ENCODE measurements around the gene EPB41L5. TPM values are rescaled to one million over a fixed set of nuclear protein-coding genes. Genes with fewer than 3 reads are reported as not detected.
A peak's percentile ranks its signal among the peaks of the same experiment; 100 is the strongest.

The EPB41L5 gene
- total RNA-seq, 1 donor from 2014 or later = 84.0 TPM

- peaks cover 17% of the 10 kb centered on the region for H3K4me1 ChIP-seq
- no peak overlapping the region for H2AFZ ChIP-seq (replicated peaks)
- Mint-ChIP-seq H3K4me3 (no peak overlapping the region), H3K27ac (no peak overlapping the region), H3K9me3 (peaks cover 2% of the 10 kb centered on the region), H3K27me3 (ENCODE audit: insufficient read depth, low read depth) (peaks cover 2% of the 10 kb centered on the region), H3K4me1 (peaks cover 25% of the 10 kb centered on the region), H3K36me3 (no peaks in the 10 kb centered on the region)
- no peaks in the 10 kb centered on the region for H3K9me3 ChIP-seq (ENCODE audit: low read depth)
- H4K20me1 ChIP-seq (ENCODE audit: low read depth) = no peaks in the 10 kb centered on the region
- H3K4me3 ChIP-seq = no peak overlapping the region
- H3K27me3 ChIP-seq = no peaks in the 10 kb centered on the region
- no peak for TF ChIP-seq EZH2 (IDR thresholded peaks at IDR 0.05)
- no peak for DNase-seq (ENCODE audit: low spot score)
- H3K27ac ChIP-seq = no peak overlapping the region
- H3K9ac ChIP-seq = no peak overlapping the region
- H3K79me2 ChIP-seq (ENCODE audit: low read depth) = no peaks in the 10 kb centered on the region
- no peak overlapping the region for H3K4me2 ChIP-seq
- H3K36me3 ChIP-seq = no peaks in the 10 kb centered on the region
- H3F3A ChIP-seq (ENCODE audit: low read depth) = peaks cover 10% of the 10 kb centered on the region
Observed at GRCh38 chr2:120004254-120004653, 8.6 kb upstream of the EPB41L5 start.

- Mint-ChIP-seq H3K4me3 (no peak overlapping the region), H3K4me1 (peaks cover 25% of the 10 kb centered on the region), H3K36me3 (no peaks in the 10 kb centered on the region), H3K27me3 (ENCODE audit: insufficient read depth, low read depth) (peaks cover 5% of the 10 kb centered on the region), H3K27ac (no peak overlapping the region), H3K9me3 (peaks cover 2% of the 10 kb centered on the region)
- Histone ChIP-seq H3K4me2 (no peak overlapping the region), H4K20me1 (ENCODE audit: low read depth) (no peaks in the 10 kb centered on the region), H3K27me3 (no peaks in the 10 kb centered on the region), H3K4me1 (peaks cover 17% of the 10 kb centered on the region), H3K79me2 (ENCODE audit: low read depth) (no peaks in the 10 kb centered on the region), H3F3A (ENCODE audit: low read depth) (peaks cover 10% of the 10 kb centered on the region), H3K9ac (no peak overlapping the region), H3K36me3 (no peaks in the 10 kb centered on the region), H2AFZ (replicated peaks) (no peak overlapping the region), H3K4me3 (no peak overlapping the region), H3K9me3 (ENCODE audit: low read depth) (no peaks in the 10 kb centered on the region), H3K27ac (no peak overlapping the region)
- no peak for DNase-seq (ENCODE audit: low spot score)
- TF ChIP-seq CTCF (IDR thresholded peaks at IDR 0.05) = no peak
- TF ChIP-seq EZH2phosphoT487 (IDR thresholded peaks at IDR 0.05) = no peak
- no peak for TF ChIP-seq EZH2 (IDR thresholded peaks at IDR 0.05)
Observed at GRCh38 chr2:120005834-120006521, 6.9 kb upstream of the EPB41L5 start.

GRCh38 chr2:120007851-120008250 lies 5.0 kb upstream of the EPB41L5 start:
- DNase-seq (ENCODE audit: low spot score) = peak; percentile 64
- Mint-ChIP-seq H3K36me3 (peaks cover 1% of the 10 kb centered on the region), H3K9me3 (peaks cover 2% of the 10 kb centered on the region), H3K4me1 (peaks cover 28% of the 10 kb centered on the region), H3K27me3 (ENCODE audit: insufficient read depth, low read depth) (peaks cover 10% of the 10 kb centered on the region), H3K4me3 (no peak overlapping the region), H3K27ac (peak overlapping the region; percentile 78)
- Histone ChIP-seq H4K20me1 (ENCODE audit: low read depth) (no peaks in the 10 kb centered on the region), H3K27ac (peak overlapping the region; percentile 71), H3K9ac (no peak overlapping the region), H3K36me3 (no peaks in the 10 kb centered on the region), H3K4me3 (no peak overlapping the region), H3F3A (ENCODE audit: low read depth) (peaks cover 17% of the 10 kb centered on the region), H3K4me1 (peaks cover 13% of the 10 kb centered on the region), H3K27me3 (peaks cover 6% of the 10 kb centered on the region), H2AFZ (replicated peaks) (peak overlapping the region; percentile 57), H3K79me2 (ENCODE audit: low read depth) (no peaks in the 10 kb centered on the region), H3K9me3 (ENCODE audit: low read depth) (no peaks in the 10 kb centered on the region), H3K4me2 (peak overlapping the region; percentile 12)
- TF ChIP-seq EZH2 (IDR thresholded peaks at IDR 0.05) (no peak), EZH2phosphoT487 (IDR thresholded peaks at IDR 0.05) (no peak), CTCF (IDR thresholded peaks at IDR 0.05) (no peak)

- H3K36me3 Mint-ChIP-seq = peaks cover 19% of the 10 kb centered on the region
- H3K79me2 ChIP-seq (ENCODE audit: low read depth) = peaks cover 41% of the 10 kb centered on the region
- H3K4me3 ChIP-seq = peak overlapping the region; percentile 75
- H3K27me3 Mint-ChIP-seq (ENCODE audit: insufficient read depth, low read depth) = peaks cover 10% of the 10 kb centered on the region
- DNase-seq (ENCODE audit: low spot score) = no peak
- H3K4me1 ChIP-seq = peaks cover 25% of the 10 kb centered on the region
- peaks cover 6% of the 10 kb centered on the region for H3K27me3 ChIP-seq
- H3K4me2 ChIP-seq = peak overlapping the region; percentile 74
- H3K27ac Mint-ChIP-seq = peak overlapping the region; percentile 36
- H3K27ac ChIP-seq = no peak overlapping the region
- peaks cover 23% of the 10 kb centered on the region for H3K4me1 Mint-ChIP-seq
- no peak overlapping the region for H3K9ac ChIP-seq
- H3K36me3 ChIP-seq = no peaks in the 10 kb centered on the region
- no peaks in the 10 kb centered on the region for H3K9me3 ChIP-seq (ENCODE audit: low read depth)
- H2AFZ ChIP-seq (replicated peaks) = no peak overlapping the region
- peaks cover 16% of the 10 kb centered on the region for H3K9me3 Mint-ChIP-seq
- peak overlapping the region; percentile 80 for H3K4me3 Mint-ChIP-seq
- peaks cover 15% of the 10 kb centered on the region for H4K20me1 ChIP-seq (ENCODE audit: low read depth)
- peaks cover 26% of the 10 kb centered on the region for H3F3A ChIP-seq (ENCODE audit: low read depth)
- TF ChIP-seq CTCF (IDR thresholded peaks at IDR 0.05) = no peak
Observed at GRCh38 chr2:120012363-120012762, 514 bp upstream of the EPB41L5 start.
